ENCODE results near the gene SYT12.

DNA sequence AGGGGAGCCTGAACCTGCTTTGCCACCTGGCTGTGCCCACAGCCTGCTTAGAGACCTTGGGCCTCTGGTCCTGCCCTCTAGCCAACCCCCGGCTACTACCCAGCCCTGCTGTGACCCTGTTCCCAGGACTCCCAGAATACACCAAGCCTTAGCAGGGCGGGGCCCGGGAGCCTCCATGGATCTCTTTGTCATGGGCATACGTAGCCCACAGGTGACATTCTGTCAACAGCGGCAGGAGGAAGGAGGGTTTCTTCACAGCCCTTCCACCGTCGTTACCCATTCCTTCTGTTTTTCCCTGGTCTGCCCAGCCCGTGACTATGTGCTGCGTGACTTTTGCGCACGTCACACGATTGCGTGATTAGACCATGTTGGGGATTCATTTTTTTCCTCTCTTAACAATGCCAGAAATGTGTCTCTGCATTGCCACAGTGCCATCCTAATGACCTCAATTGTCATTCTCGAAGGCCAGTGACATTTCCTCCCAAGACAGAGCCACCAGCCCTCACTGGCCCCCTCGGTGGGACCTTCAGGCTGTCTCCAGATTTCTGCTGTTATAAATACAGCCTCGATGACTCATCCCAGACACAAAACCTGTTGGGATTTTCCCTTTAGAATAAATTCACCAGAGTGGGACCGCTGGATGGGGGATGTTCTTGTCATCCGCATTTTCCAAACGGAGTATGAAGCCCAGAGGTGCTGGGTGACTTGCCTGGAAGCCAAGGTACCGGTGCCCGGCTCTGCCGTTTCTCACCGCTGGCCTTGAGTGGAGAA is 9.0 kb downstream of the SYT12 start:
- no peak for TF ChIP-seq CTCF (conservative IDR thresholded peaks at IDR 0.05)
- TF ChIP-seq EZH2 (IDR thresholded peaks at IDR 0.05; ENCODE audit: low read depth), result no peak
